HTERT RPE-1 (cell line): ENCODE measurements around the gene TPX2.
"Not testable (repeated sequence)": the region's sequence is repeated elsewhere in the genome, so short reads cannot be mapped to it uniquely, and the experiment has no call there.

Source experiments
- in situ Hi-C: fragments of 300-500 bp; cut with MboI; formaldehyde crosslinking; loops from 4 replicates; pipeline ENCODE4 v1.14.3; 2020; ENCODE audit warnings: low sequenced_read_pairs

The TPX2 gene

DNA sequence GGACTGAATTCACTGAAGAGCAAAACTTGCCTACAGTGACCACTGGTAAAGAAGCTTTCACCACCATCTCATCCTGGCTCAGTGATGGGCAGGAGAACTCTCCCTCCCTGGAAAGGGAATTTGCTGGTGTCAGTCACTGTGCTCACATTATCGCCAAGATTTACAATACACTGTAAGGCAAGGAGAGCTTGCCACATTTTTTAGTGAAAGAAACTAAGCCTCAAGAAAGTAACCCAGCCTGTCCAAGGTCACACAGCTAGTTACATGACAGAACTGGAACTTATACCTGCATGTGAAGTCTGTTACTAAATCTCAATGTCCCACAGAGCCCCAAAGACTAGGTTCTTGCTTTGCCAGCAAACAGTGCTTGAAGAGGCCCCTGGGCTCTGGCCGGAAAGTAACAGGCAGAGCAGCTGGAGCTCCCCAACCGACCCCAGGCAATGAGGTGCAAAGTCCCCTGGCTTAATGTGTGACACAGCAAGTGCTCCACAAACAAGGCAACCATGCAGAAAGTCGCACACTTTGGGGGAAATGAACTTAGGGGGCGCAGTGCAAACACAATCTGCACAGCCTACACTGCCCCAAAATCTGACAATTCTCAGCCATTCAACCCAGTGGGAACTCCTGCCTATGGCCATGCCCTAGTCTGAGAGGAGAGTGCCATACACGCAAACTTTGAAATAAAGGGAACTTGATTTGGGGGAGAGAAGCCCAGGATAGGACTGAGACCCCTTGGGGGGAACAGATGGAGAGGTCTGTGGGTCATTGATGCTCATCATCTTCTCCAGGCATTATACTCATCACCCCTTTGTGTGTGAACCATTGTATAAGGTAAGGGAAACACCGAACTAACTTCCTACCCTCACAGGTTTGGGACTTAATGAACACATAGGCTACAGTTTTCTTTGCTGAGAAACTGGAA, 18.3 kb upstream of the TPX2 start:
- in situ Hi-C loops = no loop called here

DNA sequence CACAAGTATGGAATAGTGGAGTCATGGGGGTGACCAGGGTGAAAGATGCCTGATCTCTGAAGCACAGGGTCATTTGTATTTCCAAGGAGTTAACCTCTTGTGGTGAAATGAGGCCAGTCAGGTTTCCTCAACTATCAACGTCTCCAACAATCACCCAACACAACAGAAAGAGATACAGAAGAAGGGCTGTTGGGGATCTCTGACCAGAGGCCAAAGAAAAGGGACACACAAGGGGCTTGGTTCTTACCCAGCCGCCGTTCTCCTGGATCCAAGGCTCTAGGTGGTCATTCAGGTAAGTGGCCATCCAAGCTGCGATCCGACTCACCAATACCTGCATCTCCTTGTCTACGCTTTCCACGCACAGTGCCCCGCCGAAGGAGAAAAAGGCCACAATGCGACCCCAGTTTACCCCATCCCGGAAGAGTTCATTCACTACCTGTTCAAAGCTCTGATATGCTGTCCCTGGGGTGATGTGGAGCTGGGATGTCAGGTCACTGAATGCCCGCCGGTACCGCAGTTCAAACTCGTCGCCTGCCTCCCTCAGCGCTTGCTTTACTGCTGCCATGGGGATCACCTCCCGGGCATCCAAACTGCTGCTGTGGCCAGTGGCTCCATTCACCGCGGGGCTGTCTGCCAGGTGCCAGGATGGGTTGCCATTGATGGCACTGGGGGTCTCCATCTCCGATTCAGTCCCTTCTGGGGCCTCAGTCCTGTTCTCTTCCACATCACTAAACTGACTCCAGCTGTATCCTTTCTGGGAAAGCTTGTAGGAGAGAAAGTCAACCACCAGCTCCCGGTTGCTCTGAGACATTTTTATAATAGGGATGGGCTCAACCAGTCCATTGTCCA, 17.5 kb upstream of the TPX2 start:
- in situ Hi-C loops = no loop called here

DNA sequence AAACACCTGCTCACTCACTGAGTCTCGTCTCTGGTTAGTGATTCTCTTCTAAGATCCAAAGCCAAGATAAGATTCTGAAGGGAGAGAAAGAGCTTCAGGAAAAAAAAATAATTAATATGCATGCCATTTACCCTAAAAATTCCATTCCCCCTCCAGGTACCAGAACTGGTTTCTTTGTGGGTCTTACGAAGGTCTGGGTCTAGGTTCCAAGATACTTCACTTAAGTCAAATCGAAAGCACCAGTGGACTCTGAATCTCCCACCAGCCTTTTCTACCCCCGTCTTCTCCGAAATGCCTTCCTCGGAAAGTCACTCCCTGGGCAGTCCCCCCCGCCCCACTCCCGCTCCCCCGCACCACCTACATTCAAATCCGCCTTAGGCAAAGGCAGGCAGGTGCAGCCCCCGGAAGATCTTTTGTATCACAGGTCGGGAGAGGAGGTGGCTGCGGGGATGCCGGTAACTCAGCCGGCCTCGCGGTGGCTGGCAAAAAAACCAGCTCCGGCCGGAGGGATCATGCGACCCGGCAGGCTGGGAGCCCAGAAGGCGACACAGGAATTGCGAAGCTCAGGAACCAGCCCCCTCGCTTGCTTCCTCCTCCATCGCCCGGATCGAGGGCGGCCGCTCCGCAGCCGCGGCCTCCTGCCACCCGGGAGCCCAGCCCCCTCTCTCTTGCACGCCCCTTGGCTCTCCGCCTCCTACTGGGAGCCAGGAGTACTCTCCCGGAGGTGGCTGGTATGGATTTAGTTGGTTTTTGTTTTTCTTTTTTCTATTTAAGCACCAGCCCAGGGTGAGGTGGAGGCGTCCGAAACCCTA, 16.6 kb upstream of the TPX2 start, which contains the start of gene BCL2L1:
TSS of gene BCL2L1 (minus strand) at position 612 of the 812 bp plus-strand sequence. CDS start 650 bp downstream, outside the sequence.
- in situ Hi-C loops = no loop called here

DNA sequence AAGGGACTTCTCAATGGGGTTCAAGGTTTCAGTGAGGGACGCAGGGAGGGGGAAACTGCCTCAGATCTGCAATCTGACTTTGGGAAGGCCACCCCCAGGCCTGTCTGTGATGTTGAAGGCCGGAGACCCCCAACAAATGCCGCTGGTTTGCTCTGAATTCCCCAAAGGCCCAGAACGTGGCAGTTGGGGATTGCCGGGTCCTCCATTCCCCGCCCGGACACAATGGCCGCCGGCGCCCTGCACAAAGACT, 16.1 kb upstream of the TPX2 start:
- in situ Hi-C loops = no loop called here

DNA sequence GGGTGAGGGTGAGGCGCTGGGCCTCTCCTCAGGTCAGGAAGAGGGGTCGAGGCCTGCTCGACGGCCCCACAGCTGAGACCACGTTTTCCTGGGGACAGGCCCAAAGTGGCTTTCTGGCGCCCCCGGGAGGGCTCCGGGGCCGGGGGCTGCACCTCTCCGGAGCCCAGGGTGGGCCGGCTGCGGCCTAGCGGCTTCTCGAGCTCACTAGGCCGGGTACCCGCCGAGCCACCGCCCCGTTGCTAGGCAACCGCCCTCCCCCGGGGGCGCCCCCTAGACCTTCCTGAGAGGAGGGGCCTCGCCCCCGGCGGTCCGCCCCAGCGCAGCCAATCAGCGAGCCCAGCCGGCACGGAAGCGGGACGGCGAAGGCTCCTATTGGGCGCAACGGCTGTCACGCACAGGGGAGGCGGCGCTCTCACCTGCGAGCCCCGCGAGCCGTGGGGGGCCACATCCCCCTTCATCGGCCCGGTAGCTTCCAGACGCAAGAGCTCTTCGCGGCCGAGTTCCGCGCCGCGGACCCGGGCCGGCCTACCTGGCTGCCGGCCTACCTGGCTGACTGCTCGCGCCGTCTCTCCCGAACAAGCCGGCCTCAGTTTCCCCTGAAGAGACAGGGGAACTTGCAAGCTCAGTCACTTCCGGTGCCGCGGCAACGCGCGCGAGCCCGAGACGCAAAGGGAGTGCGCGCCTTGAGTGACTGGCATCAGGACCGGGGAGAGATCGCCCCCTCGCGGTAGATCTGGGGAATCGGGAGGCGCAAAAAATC, 15.6 kb upstream of the TPX2 start:
- in situ Hi-C loops = no loop called here

- in situ Hi-C loops = no loop called here
These were observed 7.8 kb upstream of the TPX2 start for GRCh38 chr20:31731321-31731717.

DNA sequence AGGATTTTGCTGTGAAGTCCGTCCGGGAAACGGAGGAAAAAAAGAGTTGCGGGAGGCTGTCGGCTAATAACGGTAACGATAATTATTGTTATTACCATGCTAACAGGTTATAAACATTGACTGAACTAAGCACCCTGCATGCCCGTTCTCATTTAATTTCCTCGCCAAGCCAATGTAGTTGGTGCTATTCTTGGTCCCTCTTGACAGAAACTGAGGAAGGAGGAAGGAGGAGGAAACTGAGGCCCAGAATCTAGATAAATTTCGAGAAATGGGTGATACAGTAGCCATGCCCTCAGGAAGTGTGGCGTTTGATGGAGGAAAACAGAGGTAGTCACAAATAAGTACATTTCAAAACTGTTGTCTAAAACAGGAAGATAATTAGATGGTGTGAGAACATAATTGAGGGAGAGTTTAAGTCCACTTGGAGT, 474 bp downstream of the TPX2 start:
- in situ Hi-C loops = no loop called here

DNA sequence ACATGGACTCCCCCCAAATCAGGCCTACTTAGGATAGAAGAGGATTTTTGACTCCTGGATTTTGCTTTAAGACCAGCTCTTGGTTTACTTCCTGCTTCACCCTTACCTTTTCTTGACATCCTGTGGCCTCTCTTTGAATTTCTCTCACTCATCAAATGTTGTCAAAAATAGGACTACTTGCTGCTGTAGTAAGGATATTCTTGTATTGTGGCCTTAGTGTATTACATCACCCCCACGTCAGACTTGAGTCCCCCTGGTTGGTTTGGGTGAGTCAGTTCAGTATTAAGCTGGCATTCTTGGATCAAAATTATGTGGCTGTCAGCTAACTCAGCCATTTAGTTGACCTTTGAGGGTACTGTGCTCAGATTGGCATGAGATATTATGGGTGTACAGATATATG, 1.1 kb downstream of the TPX2 start:
- in situ Hi-C loops = no loop called here

- in situ Hi-C loops = no loop called here
These were observed 1.7 kb downstream of the TPX2 start for GRCh38 chr20:31740656-31741323.

DNA sequence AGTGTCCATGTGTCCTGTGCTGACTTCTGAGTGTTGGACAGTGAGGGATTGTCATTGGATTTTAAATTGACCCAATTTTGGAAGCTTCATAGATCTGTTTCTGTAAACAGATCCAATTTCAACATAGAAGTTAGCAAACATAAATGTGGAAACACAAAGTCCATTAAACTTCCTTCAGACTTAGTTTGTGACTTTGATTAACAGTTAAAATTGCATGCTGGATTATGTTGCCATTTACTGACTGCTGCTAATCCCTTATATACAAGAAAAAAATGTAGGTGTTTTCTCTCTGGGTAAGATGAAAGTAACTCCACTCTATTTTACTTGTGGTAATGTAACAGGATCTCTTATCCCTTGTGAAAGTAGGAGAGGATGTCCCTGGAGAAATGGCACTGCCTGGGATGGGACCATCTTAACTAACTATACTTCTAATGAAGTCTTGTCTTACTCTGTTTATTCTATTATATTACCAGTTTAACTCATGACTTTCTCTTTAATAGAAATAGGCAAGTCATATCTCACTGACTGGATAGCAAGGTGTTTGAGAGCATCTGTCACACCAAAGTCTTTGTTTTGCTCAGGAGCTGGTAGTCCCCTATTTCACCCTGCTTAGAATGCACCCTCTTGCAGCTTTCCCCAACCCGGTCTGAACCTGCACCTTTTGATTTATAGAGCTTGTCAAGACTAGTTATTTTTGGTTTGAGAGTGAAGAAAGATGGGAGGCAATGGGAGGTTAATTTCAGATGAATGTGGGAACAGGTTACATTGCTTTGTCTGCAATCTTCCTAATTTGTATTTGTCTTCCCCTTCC, 7.2 kb downstream of the TPX2 start:
- in situ Hi-C loops = no loop called here

GRCh38 chr20:31747028-31747427, 7.9 kb downstream of the TPX2 start:
- in situ Hi-C loops = not testable (repeated sequence)

- in situ Hi-C loops = no loop called here
These were observed 8.6 kb downstream of the TPX2 start for GRCh38 chr20:31747640-31748039.

DNA sequence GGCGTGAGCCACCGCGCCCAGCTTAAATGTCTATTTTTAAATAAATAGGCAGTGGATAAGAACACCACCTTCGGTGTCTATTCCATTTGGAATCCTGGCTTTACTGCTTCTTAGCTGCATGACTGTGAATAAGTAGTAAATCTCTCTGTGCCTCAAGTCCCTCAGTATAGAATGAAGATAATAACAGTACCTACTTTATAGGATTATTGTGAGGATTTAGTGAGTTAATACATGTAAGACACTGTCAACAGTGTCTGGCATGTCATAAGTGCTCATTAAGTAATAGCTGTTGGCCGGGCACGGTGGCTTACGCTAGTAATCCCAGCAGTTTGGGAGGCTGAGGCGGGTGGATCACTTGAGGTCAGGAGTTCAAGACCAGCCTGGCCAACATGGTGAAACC, 10.1 kb downstream of the TPX2 start:
- in situ Hi-C loops = no loop called here

DNA sequence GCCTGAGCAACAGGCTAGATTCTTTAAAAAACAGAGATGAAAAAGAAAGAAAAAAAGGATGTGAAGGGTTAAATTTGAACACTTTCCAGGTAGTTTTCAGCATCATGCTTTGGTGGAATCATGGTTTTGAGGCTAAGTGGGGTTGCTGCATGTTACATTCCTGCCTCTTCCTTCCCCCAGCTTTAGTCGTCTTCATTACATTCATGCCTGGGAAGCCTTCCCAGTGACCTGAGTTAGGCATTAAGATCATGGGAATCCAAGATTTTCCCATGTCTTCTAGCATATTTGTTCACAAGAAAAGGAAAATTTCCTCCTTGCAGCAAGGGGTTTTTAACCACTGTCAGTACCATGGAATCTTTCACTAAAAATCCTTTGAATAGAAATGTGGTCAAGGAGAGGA, 12.0 kb downstream of the TPX2 start:
- in situ Hi-C loops = no loop called here

DNA sequence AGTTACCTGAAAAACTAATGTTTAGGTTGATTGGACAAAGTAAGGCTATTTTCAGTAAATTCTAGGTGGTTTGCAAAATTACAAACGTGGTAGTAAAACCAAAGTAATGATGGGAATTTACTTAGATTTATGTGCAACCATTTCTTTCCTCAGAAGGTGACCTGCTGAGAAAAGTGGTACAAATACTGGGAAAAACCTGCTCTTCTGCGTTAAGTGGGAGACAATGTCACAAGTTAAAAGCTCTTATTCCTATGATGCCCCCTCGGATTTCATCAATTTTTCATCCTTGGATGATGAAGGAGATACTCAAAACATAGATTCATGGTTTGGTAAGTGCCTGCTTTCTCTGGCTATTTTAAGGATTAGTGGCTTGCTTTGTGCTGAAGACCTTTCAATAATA, 18.2 kb downstream of the TPX2 start:
- in situ Hi-C loops = no loop called here

GRCh38 chr20:31758521-31758920, 19.4 kb downstream of the TPX2 start:
- in situ Hi-C loops = no loop called here

DNA sequence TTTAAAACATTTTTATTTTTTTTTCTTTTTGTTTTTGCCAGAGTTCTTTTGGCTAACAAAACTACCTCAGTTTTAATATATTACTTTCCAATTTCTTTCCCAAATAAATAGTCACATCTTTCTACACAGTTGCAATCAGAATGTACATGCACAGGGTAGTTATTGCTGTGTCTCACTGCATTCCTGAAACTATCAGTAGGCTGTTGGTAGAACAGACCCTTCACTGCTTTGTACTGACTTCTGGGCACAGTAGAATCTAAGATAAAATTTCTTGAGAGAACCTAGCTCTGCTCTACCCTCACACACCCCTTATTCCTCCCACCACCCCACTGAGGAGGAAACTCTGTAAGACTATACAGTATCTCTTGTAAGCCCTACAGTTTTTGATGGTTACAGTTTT, 19.9 kb downstream of the TPX2 start:
- in situ Hi-C loops = no loop called here

GRCh38 chr20:31759836-31760518, 20.9 kb downstream of the TPX2 start:
- in situ Hi-C loops = no loop called here
